Transverse colon (tissue), 4 donors: ENCODE results near the gene GON7.
"Not testable (repeated sequence)": the region's sequence is repeated elsewhere in the genome, so short reads cannot be mapped to it uniquely, and the experiment has no call there.

Experiments used
- CTCF ChIP-seq, 5 experiments: fragments of 200-600 bp in 3 of 5; fragments of 450-650 bp in 2 of 5; sonication (generic) in 3 of 5; IDR thresholded peaks; 1 replicate in 2 of 5; 2 replicates in 3 of 5; pipeline ENCODE4 v1.5.1; 2016 to 2017; ENCODE audit warnings: antibody characterized with exemption in 5 of 5, inconsistent platforms in 3 of 5, mild to moderate bottlenecking in 2 of 5, moderate library complexity in 1 of 5
- POLR2A ChIP-seq: fragments of 450-650 bp; IDR thresholded peaks from one replicate; pipeline ENCODE4 v1.6.1; 2016; ENCODE audit warnings: antibody characterized with exemption, mild to moderate bottlenecking, moderate library complexity
- POLR2AphosphoS5 ChIP-seq, 3 donors: sonication (generic); formaldehyde crosslinking; IDR thresholded peaks; one replicate each; pipeline ENCODE4 v1.6.1; 2016; ENCODE audit warnings: antibody characterized with exemption in 3 of 3

- TF ChIP-seq CTCF (IDR thresholded peaks at IDR 0.05); POLR2AphosphoS5 (IDR thresholded peaks at IDR 0.05); POLR2A: not testable (repeated sequence)
Observed at GRCh38 chr14:93158349-93158748, 48.5 kb downstream of the GON7 start.
